Prostate gland (tissue), 2 donors: ENCODE measurements around the gene SHROOM3. TPM values are rescaled to one million over a fixed set of nuclear protein-coding genes. Genes with fewer than 3 reads are reported as not detected.

ENCODE experiments used
- DNase-seq: peaks from one replicate; pipeline ENCODE4 v3.0.0-alpha.2; 2019; ENCODE audit warnings: low spot score
- H3K27ac ChIP-seq, 2 donors: fragments of 200-600 bp; sonication (generic); 2 replicates each; pipeline ENCODE4 v1.5.1; 2017 to 2019
- H3K27me3 ChIP-seq: fragments of 200-600 bp; sonication (generic); replicated peaks from 2 replicates; pipeline ENCODE4 v1.5.1; 2019; ENCODE audit not compliant: insufficient read depth
- H3K36me3 ChIP-seq, 2 donors: fragments of 200-600 bp; sonication (generic); 1 replicate in 1 of 2; 2 replicates in 1 of 2; pipeline versions ENCODE4 v1.5.1 to v1.8.1; 2017 to 2019
- H3K4me1 ChIP-seq: fragments of 200-600 bp; sonication (generic); replicated peaks from 2 replicates; pipeline ENCODE4 v1.5.1; 2019
- H3K4me3 ChIP-seq, 2 donors: fragments of 200-600 bp; sonication (generic); 2 replicates each; pipeline ENCODE4 v1.5.1; 2017 to 2019
- H3K9me3 ChIP-seq: fragments of 200-600 bp; sonication (generic); 2 replicates; pipeline ENCODE4 v1.5.1; 2017
- POLR2A ChIP-seq: fragments of 450-650 bp; IDR thresholded peaks from one replicate; pipeline ENCODE4 v1.6.1; 2016; ENCODE audit warnings: antibody characterized with exemption, mild to moderate bottlenecking
- POLR2AphosphoS5 ChIP-seq: sonication (generic); formaldehyde crosslinking; IDR thresholded peaks from one replicate; pipeline ENCODE4 v1.6.1; 2017; ENCODE audit warnings: antibody characterized with exemption
- WGBS: methylation state at CpG from one replicate; pipeline ENCODE4 v1.1.5; 2018; 5-methylcytosine and 5-hydroxymethylcytosine counted together
- intact Hi-C: fragments of 100-400 bp; cut with DNase I; formaldehyde crosslinking; loops from one replicate; pipeline ENCODE4 v1.14.2; 2022
- total RNA-seq, 2 donors: library from RNA; depleted of rRNA; stranded (reverse); fragments of >200 nt; gene quantifications; one replicate each; pipeline ENCODE4 v1.1.0, GENCODE V29; 2016
- TF ChIP-seq, protein P1 (sequence below), 4 experiments: fragments of 200-600 bp in 2 of 4; fragments of 450-650 bp in 2 of 4; sonication (generic) in 2 of 4; IDR thresholded peaks; 1 replicate in 3 of 4; 2 replicates in 1 of 4; pipeline ENCODE4 v1.5.1; 2016 to 2019; ENCODE audit warnings: antibody characterized with exemption in 4 of 4, mild to moderate bottlenecking in 2 of 4, moderate library complexity in 2 of 4

SHROOM3 gene
- total RNA-seq, 2 donors from 2014 or later, result 107 to 137 TPM

- 61% methylated on average over 7 of the region's 7 CpGs for WGBS
- TF ChIP-seq POLR2AphosphoS5 (no peak), POLR2A (no peak)
- TF ChIP-seq, protein P1, sequence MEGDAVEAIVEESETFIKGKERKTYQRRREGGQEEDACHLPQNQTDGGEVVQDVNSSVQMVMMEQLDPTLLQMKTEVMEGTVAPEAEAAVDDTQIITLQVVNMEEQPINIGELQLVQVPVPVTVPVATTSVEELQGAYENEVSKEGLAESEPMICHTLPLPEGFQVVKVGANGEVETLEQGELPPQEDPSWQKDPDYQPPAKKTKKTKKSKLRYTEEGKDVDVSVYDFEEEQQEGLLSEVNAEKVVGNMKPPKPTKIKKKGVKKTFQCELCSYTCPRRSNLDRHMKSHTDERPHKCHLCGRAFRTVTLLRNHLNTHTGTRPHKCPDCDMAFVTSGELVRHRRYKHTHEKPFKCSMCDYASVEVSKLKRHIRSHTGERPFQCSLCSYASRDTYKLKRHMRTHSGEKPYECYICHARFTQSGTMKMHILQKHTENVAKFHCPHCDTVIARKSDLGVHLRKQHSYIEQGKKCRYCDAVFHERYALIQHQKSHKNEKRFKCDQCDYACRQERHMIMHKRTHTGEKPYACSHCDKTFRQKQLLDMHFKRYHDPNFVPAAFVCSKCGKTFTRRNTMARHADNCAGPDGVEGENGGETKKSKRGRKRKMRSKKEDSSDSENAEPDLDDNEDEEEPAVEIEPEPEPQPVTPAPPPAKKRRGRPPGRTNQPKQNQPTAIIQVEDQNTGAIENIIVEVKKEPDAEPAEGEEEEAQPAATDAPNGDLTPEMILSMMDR (IDR thresholded peaks at IDR 0.05), result no peak
- no peak overlapping the region for H3K27ac ChIP-seq
- DNase-seq, result no peak
- intact Hi-C loops, result loop anchor here (10.0 kb wide), 2 partner anchors 319 to 769 kb away; no protein-coding TSS in a partner anchor
- no peaks in the 10 kb centered on the region for H3K4me1 ChIP-seq
- H3K36me3 ChIP-seq, result no peaks in the 10 kb centered on the region
- H3K27me3 ChIP-seq, result no peaks in the 10 kb centered on the region
- H3K4me3 ChIP-seq, result no peak overlapping the region
- H3K9me3 ChIP-seq, result no peaks in the 10 kb centered on the region
Observed at GRCh38 chr4:76435528-76436319, 695 bp downstream of the SHROOM3 start.

GRCh38 chr4:76439491-76439890 lies 4.5 kb downstream of the SHROOM3 start:
- intact Hi-C loops, result loop anchor here (10.0 kb wide), 2 partner anchors 315 to 765 kb away; no protein-coding TSS in a partner anchor

DNA sequence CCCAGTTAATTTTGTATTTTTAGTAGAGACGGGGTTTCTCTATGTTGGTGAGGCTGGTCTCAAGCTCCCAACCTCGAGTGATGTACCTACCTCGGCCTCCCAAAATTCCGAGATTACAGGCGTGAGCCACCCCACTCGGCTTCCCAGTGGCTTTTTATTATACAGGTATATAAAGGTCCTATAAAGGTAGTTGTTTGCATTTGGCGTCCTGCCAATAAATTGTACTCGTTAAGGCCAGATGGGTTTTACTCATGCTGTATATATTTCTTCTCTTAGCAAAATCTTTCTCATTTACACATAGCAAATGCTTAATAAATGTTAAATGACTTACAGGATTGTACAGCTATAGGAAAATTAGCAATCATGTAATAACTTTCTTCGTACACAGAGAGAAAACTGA lies 6.9 kb downstream of the SHROOM3 start:
- Histone ChIP-seq H3K36me3 (no peaks in the 10 kb centered on the region), H3K27ac (no peak overlapping the region), H3K4me3 (no peak overlapping the region), H3K27me3 (no peaks in the 10 kb centered on the region), H3K4me1 (no peaks in the 10 kb centered on the region), H3K9me3 (no peaks in the 10 kb centered on the region)
- WGBS, result 76% methylated on average over 9 of the region's 9 CpGs
- intact Hi-C loops, result no loop called here
- DNase-seq, result no peak
- TF ChIP-seq POLR2AphosphoS5 (no peak), POLR2A (no peak)
- TF ChIP-seq, protein P1 (IDR thresholded peaks at IDR 0.05), result no peak

More at GRCh38 chr4:76439491-76439890, 4.5 kb downstream of the SHROOM3 start:
- Histone ChIP-seq H3K36me3 (no peaks in the 10 kb centered on the region), H3K27ac (no peak overlapping the region), H3K4me1 (no peaks in the 10 kb centered on the region), H3K4me3 (no peak overlapping the region), H3K9me3 (no peaks in the 10 kb centered on the region), H3K27me3 (no peaks in the 10 kb centered on the region)
- no peak for DNase-seq
- TF ChIP-seq POLR2A (no peak), POLR2AphosphoS5 (no peak)
- TF ChIP-seq, protein P1 (IDR thresholded peaks at IDR 0.05), result no peak
- 93% methylated on average over 2 of the region's 2 CpGs for WGBS

DNA sequence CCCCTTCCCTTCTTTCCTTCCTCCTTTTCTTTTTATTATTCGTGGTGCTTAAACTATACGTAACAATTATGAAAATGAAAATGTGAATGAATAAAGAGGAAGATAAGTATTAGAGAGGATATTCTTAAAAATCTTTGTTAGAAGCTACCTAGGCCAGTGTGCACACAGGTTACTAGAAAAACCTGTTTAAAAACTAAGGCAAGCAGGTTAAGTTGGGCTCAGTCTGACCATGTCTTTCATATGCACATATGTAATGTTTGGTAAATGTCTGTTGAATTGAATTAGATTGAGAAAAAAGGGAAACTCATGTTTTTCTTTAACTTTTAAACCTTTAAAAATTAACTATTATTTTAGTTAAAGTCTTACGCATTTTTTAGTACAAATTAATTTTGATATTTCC lies 7.8 kb downstream of the SHROOM3 start:
- H3K9me3 ChIP-seq, result no peaks in the 10 kb centered on the region
- DNase-seq, result no peak
- no peak overlapping the region for H3K4me3 ChIP-seq
- H3K36me3 ChIP-seq, result no peaks in the 10 kb centered on the region
- no peaks in the 10 kb centered on the region for H3K4me1 ChIP-seq
- 92% methylated on average over 3 of the region's 3 CpGs for WGBS
- no peak for TF ChIP-seq POLR2AphosphoS5
- TF ChIP-seq, protein P1 (IDR thresholded peaks at IDR 0.05), result no peak
- no peak for TF ChIP-seq POLR2A
- no peak overlapping the region for H3K27ac ChIP-seq
- intact Hi-C loops, result no loop called here
- H3K27me3 ChIP-seq, result no peaks in the 10 kb centered on the region

- H3K27me3 ChIP-seq, result no peaks in the 10 kb centered on the region
- H3K4me1 ChIP-seq, result no peaks in the 10 kb centered on the region
- H3K27ac ChIP-seq, result no peak overlapping the region
- TF ChIP-seq POLR2A (no peak), POLR2AphosphoS5 (no peak)
- TF ChIP-seq, protein P1 (IDR thresholded peaks at IDR 0.05), result no peak
- no peak for DNase-seq
- no peaks in the 10 kb centered on the region for H3K9me3 ChIP-seq
- no peak overlapping the region for H3K4me3 ChIP-seq
- intact Hi-C loops, result no loop called here
- H3K36me3 ChIP-seq, result no peaks in the 10 kb centered on the region
- 63% methylated on average over 1 of the region's 1 CpG for WGBS
Observed at GRCh38 chr4:76443376-76443775, 8.3 kb downstream of the SHROOM3 start.
